CD14-positive monocyte (primary cell): Measurements from ENCODE around the gene ATP1A3. TPM values are rescaled to one million over a fixed set of nuclear protein-coding genes. Genes with fewer than 3 reads are reported as not detected.

ENCODE experiments used
- DNase-seq, 3 donors: peaks; one replicate each; pipeline ENCODE4 v3.0.0-alpha.2; 2011 to 2022
- H2AFZ ChIP-seq: 2 replicates; pipeline ENCODE4 v1.6.0; 2012; ENCODE audit warnings: mild to moderate bottlenecking, low read depth, low read length, inconsistent platforms; ENCODE audit not compliant: insufficient read depth, poor library complexity, severe bottlenecking
- H3K27ac ChIP-seq, 2 donors: 1 replicate in 1 of 2; 2 replicates in 1 of 2; pipeline ENCODE4 v1.5.1; 2012 to 2013; ENCODE audit warnings: low read length in 2 of 2, control low read depth in 1 of 2, inconsistent platforms in 1 of 2, low read depth in 1 of 2, mild to moderate bottlenecking in 1 of 2
- H3K27me3 ChIP-seq, 2 donors: one replicate each; pipeline versions ENCODE4 v1.6.0 to v1.6.1; 2011 to 2013; ENCODE audit warnings: low read length in 2 of 2; ENCODE audit not compliant: control insufficient read depth in 2 of 2, insufficient read depth in 2 of 2
- H3K36me3 ChIP-seq, 2 donors: replicated peaks in 1 of 2; 1 replicate in 1 of 2; 2 replicates in 1 of 2; pipeline versions ENCODE4 v1.5.1 to v1.6.1; 2012 to 2013; ENCODE audit warnings: low read length in 2 of 2, control low read depth in 1 of 2, inconsistent platforms in 1 of 2, mild to moderate bottlenecking in 1 of 2; ENCODE audit not compliant: insufficient read depth in 2 of 2, control insufficient read depth in 1 of 2
- H3K4me1 ChIP-seq, 2 donors: 1 replicate in 1 of 2; 2 replicates in 1 of 2; pipeline versions ENCODE4 v1.5.1 to v1.6.1; 2012 to 2013; ENCODE audit warnings: low read length in 2 of 2, control low read depth in 1 of 2, inconsistent platforms in 1 of 2, mild to moderate bottlenecking in 1 of 2, moderate library complexity in 1 of 2; ENCODE audit not compliant: insufficient read depth in 2 of 2, control insufficient read depth in 1 of 2
- H3K4me2 ChIP-seq: replicated peaks from 2 replicates; pipeline ENCODE3; 2012; ENCODE audit warnings: low read length, moderate library complexity, mild to moderate bottlenecking; ENCODE audit not compliant: poor library complexity, severe bottlenecking; ENCODE audit errors: extremely low read depth
- H3K4me3 ChIP-seq, 3 experiments: fragments of 200-600 bp in 1 of 3; sonication (generic) in 1 of 3; replicated peaks in 1 of 3; 1 replicate in 2 of 3; 2 replicates in 1 of 3; pipeline ENCODE4 v1.5.1; 2011 to 2013; ENCODE audit warnings: low read length in 3 of 3, mild to moderate bottlenecking in 3 of 3, control low read depth in 2 of 3, low read depth in 2 of 3, inconsistent platforms in 1 of 3, moderate library complexity in 1 of 3
- H3K79me2 ChIP-seq: 2 replicates; pipeline ENCODE4 v1.6.0; 2012; ENCODE audit warnings: mild to moderate bottlenecking, control low read depth, inconsistent platforms, low read length, moderate library complexity; ENCODE audit not compliant: insufficient read depth
- H3K9ac ChIP-seq: 2 replicates; pipeline ENCODE4 v1.6.0; 2017; ENCODE audit warnings: low read length, mild to moderate bottlenecking; ENCODE audit not compliant: insufficient read depth, poor library complexity, severe bottlenecking
- H3K9me3 ChIP-seq, 2 donors: replicated peaks in 1 of 2; 1 replicate in 1 of 2; 2 replicates in 1 of 2; pipeline versions ENCODE4 v1.5.1 to v1.6.1; 2012 to 2013; ENCODE audit warnings: low read length in 2 of 2, control low read depth in 1 of 2; ENCODE audit not compliant: control insufficient read depth in 1 of 2, insufficient read depth in 1 of 2
- H4K20me1 ChIP-seq: 2 replicates; pipeline ENCODE4 v1.6.0; 2012; ENCODE audit warnings: mild to moderate bottlenecking, low read length, control low read depth, moderate library complexity; ENCODE audit not compliant: insufficient read depth
- H3K27ac Mint-ChIP-seq, 7 donors: one replicate each; pipeline ENCODE4 v1.8.0; 2020; ENCODE audit warnings: mild to moderate bottlenecking in 7 of 7, mixed read lengths in 7 of 7, moderate library complexity in 6 of 7, inconsistent platforms in 2 of 7
- H3K27me3 Mint-ChIP-seq, 3 donors: one replicate each; pipeline ENCODE4 v1.8.0; 2021 to 2022; ENCODE audit warnings: low read depth in 3 of 3, mild to moderate bottlenecking in 3 of 3, mixed read lengths in 3 of 3, moderate library complexity in 3 of 3, inconsistent platforms in 1 of 3
- H3K36me3 Mint-ChIP-seq, 2 donors: one replicate each; pipeline ENCODE4 v1.8.0; 2020; ENCODE audit warnings: mixed read lengths in 2 of 2, inconsistent platforms in 1 of 2, mild to moderate bottlenecking in 1 of 2
- H3K4me1 Mint-ChIP-seq: one replicate; pipeline ENCODE4 v1.8.0; 2020; ENCODE audit warnings: mild to moderate bottlenecking, mixed read lengths
- H3K4me3 Mint-ChIP-seq, 2 donors: one replicate each; pipeline ENCODE4 v1.8.0; 2020; ENCODE audit warnings: mild to moderate bottlenecking in 2 of 2, mixed read lengths in 2 of 2, moderate library complexity in 1 of 2
- H3K9me3 Mint-ChIP-seq, 7 donors: one replicate each; pipeline ENCODE4 v1.8.0; 2020 to 2022; ENCODE audit warnings: mixed read lengths in 7 of 7, mild to moderate bottlenecking in 6 of 7, moderate library complexity in 6 of 7, inconsistent platforms in 2 of 7
- WGBS: methylation state at CpG from one replicate; pipeline ENCODE4 v1.1.5; 2013; ENCODE audit warnings: missing lambda C conversion rate; ENCODE audit not compliant: insufficient coverage; 5-methylcytosine and 5-hydroxymethylcytosine counted together
- intact Hi-C, 2 donors: fragments of 100-400 bp; cut with micrococcal nuclease; formaldehyde crosslinking; loops; one replicate each; pipeline versions ENCODE4 v1.15.0 to v1.15.1; 2023
- polyA plus RNA-seq, 3 donors: library from polyadenylated mRNA; depleted of rRNA in 1 of 3; unstranded in 2 of 3; stranded (reverse) in 1 of 3; fragments of 300-500 nt in 2 of 3; fragments of >200 nt in 1 of 3; fragmentation: Illumina TruSeq in 2 of 3; gene quantifications; 1 replicate in 2 of 3; 2 replicates in 1 of 3; pipeline ENCODE4 v1.2.3, GENCODE V29; 2012 to 2021
- TF ChIP-seq, protein P1 (sequence below): fragments of 200-600 bp; IDR thresholded peaks from one replicate; pipeline ENCODE4 v1.8.0; 2022; ENCODE audit warnings: antibody characterized with exemption, mild to moderate bottlenecking

Gene ATP1A3
- polyA plus RNA-seq, 3 donors, result 0.07 to 0.10 TPM; not detected in 1

- no peak overlapping the region for H3K4me3 ChIP-seq
- no peaks in the 10 kb centered on the region for H3K36me3 Mint-ChIP-seq
- H3K9me3 ChIP-seq, result no peaks in the 10 kb centered on the region
- H3K36me3 ChIP-seq, result no peaks in the 10 kb centered on the region
- no peak overlapping the region for H3K27ac Mint-ChIP-seq
- no peaks in the 10 kb centered on the region for H3K27me3 ChIP-seq
- intact Hi-C loops, result no loop called here
- H4K20me1 ChIP-seq, result no peaks in the 10 kb centered on the region
- peaks cover 2 to 8% (median 4%) of the 10 kb centered on the region in 3 donors for H3K27me3 Mint-ChIP-seq
- WGBS, result no CpG with 5 or more reads among the region's 11 CpGs
- no peak overlapping the region for H3K9ac ChIP-seq
- no peak overlapping the region for H3K27ac ChIP-seq
- TF ChIP-seq, protein P1, sequence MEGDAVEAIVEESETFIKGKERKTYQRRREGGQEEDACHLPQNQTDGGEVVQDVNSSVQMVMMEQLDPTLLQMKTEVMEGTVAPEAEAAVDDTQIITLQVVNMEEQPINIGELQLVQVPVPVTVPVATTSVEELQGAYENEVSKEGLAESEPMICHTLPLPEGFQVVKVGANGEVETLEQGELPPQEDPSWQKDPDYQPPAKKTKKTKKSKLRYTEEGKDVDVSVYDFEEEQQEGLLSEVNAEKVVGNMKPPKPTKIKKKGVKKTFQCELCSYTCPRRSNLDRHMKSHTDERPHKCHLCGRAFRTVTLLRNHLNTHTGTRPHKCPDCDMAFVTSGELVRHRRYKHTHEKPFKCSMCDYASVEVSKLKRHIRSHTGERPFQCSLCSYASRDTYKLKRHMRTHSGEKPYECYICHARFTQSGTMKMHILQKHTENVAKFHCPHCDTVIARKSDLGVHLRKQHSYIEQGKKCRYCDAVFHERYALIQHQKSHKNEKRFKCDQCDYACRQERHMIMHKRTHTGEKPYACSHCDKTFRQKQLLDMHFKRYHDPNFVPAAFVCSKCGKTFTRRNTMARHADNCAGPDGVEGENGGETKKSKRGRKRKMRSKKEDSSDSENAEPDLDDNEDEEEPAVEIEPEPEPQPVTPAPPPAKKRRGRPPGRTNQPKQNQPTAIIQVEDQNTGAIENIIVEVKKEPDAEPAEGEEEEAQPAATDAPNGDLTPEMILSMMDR, result no peak
- no peak overlapping the region for H3K4me2 ChIP-seq
- H2AFZ ChIP-seq, result no peak overlapping the region
- no peak overlapping the region for H3K4me3 Mint-ChIP-seq
- no peaks in the 10 kb centered on the region for H3K9me3 Mint-ChIP-seq
- H3K4me1 Mint-ChIP-seq, result peaks cover 17% of the 10 kb centered on the region
- H3K4me1 ChIP-seq, result peaks cover 15% of the 10 kb centered on the region in 2 donors
- DNase-seq, result no peak
- no peaks in the 10 kb centered on the region for H3K79me2 ChIP-seq
Measured at GRCh38 chr19:41971363-41971762, 22.7 kb downstream of the ATP1A3 start.

DNA sequence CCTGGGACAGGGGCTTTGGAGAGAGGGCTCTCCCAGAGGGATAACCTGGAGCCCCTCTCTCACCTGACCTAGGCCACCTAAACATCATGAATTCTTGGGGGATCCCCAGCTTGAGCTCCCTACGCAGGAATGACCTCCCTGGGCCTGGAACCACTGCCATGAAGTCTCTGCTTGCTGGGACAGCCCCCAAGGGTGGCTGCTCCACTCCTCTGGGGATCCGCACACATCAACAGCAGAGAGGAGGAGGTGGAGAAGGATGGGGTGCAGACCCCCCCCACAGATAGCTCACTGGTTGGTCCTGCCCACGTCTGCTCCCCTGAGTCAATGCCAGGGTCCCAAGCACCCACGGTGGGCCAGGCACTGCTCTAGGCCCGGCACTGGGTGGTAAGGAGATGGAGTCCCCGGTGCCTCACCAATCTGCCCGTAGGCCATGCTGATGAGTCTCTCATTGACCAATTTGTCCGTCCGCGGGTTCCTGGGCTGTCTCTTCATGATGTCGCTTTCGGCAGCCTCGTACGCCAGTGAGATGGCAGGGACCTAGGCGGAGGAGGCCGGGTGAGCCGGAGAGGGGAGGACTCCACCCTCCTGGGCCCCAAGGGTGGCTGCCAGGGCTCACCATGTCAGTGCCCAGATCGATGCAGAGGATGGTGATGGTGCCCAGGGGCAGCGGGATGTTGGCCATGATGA is 24.1 kb downstream of the ATP1A3 start:
- Mint-ChIP-seq H3K9me3 (peaks cover 0 to 3% (median 0%) of the 10 kb centered on the region in 7 donors), H3K36me3 (peaks cover 0 to 2% of the 10 kb centered on the region in 2 donors), H3K27ac (no peak overlapping the region), H3K4me3 (no peak overlapping the region), H3K27me3 (peaks cover 2 to 11% (median 4%) of the 10 kb centered on the region in 3 donors), H3K4me1 (peaks cover 21% of the 10 kb centered on the region)
- Histone ChIP-seq H2AFZ (no peak overlapping the region), H3K79me2 (no peaks in the 10 kb centered on the region), H3K4me3 (no peak overlapping the region), H3K9ac (no peak overlapping the region), H3K4me2 (no peak overlapping the region), H3K9me3 (no peaks in the 10 kb centered on the region), H3K27me3 (no peaks in the 10 kb centered on the region), H4K20me1 (no peaks in the 10 kb centered on the region), H3K4me1 (peaks cover 18 to 20% of the 10 kb centered on the region in 2 donors), H3K36me3 (no peaks in the 10 kb centered on the region), H3K27ac (no peak overlapping the region)
- no peak for DNase-seq
- intact Hi-C loops, result no loop called here
- 95% methylated on average over 17 of the region's 19 CpGs for WGBS
- TF ChIP-seq, protein P1, result no peak
